Measurements from ENCODE around the gene SLC35F4.

SLC35F4 gene

GRCh38 chr14:57582746-57583145, 283.1 kb downstream of the SLC35F4 start:
- Histone ChIP-seq H3K4me2 (ENCODE audit: low read depth, low read length, poor library complexity, severe bottlenecking) (no peak overlapping the region), H3K36me3 (ENCODE audit: insufficient read depth, low read length) (no peaks in the 10 kb centered on the region), H3K4me1 (ENCODE audit: insufficient read depth, low read length, poor library complexity, severe bottlenecking) (no peaks in the 10 kb centered on the region), H3K9me2 (replicated peaks; ENCODE audit: low read depth, low read length) (no peaks in the 10 kb centered on the region), H3K4me3 (ENCODE audit: low read length, poor library complexity, severe bottlenecking) (no peak overlapping the region), H3K79me2 (ENCODE audit: insufficient read depth, low read length) (no peaks in the 10 kb centered on the region), H3K27me3 (ENCODE audit: insufficient read depth, low read length, poor library complexity, severe bottlenecking) (no peaks in the 10 kb centered on the region), H2AFZ (ENCODE audit: low read length) (no peak overlapping the region), H3K9me3 (ENCODE audit: insufficient read depth, low read depth, low read length) (no peaks in the 10 kb centered on the region), H4K20me1 (ENCODE audit: insufficient read depth, low read length, poor library complexity, severe bottlenecking) (no peaks in the 10 kb centered on the region), H3F3A (ENCODE audit: low read depth) (no peaks in the 10 kb centered on the region), H3K9ac (ENCODE audit: low read depth, low read length, poor library complexity, severe bottlenecking) (no peak overlapping the region)
- TF ChIP-seq, protein P1, sequence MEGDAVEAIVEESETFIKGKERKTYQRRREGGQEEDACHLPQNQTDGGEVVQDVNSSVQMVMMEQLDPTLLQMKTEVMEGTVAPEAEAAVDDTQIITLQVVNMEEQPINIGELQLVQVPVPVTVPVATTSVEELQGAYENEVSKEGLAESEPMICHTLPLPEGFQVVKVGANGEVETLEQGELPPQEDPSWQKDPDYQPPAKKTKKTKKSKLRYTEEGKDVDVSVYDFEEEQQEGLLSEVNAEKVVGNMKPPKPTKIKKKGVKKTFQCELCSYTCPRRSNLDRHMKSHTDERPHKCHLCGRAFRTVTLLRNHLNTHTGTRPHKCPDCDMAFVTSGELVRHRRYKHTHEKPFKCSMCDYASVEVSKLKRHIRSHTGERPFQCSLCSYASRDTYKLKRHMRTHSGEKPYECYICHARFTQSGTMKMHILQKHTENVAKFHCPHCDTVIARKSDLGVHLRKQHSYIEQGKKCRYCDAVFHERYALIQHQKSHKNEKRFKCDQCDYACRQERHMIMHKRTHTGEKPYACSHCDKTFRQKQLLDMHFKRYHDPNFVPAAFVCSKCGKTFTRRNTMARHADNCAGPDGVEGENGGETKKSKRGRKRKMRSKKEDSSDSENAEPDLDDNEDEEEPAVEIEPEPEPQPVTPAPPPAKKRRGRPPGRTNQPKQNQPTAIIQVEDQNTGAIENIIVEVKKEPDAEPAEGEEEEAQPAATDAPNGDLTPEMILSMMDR (conservative IDR thresholded peaks at IDR 0.05; ENCODE audit: low read length), result no peak
- no peak for TF ChIP-seq EZH2phosphoT487 (IDR thresholded peaks at IDR 0.05; ENCODE audit: borderline replicate concordance)

GRCh38 chr14:57578801-57579200, 287.1 kb downstream of the SLC35F4 start:
- Histone ChIP-seq H3K4me1 (ENCODE audit: insufficient read depth, low read length, poor library complexity, severe bottlenecking) (no peaks in the 10 kb centered on the region), H3F3A (ENCODE audit: low read depth) (no peaks in the 10 kb centered on the region), H3K4me3 (ENCODE audit: low read length, poor library complexity, severe bottlenecking) (no peak overlapping the region), H3K9me2 (replicated peaks; ENCODE audit: low read depth, low read length) (no peaks in the 10 kb centered on the region), H3K9me3 (ENCODE audit: insufficient read depth, low read depth, low read length) (no peaks in the 10 kb centered on the region), H3K9ac (ENCODE audit: low read depth, low read length, poor library complexity, severe bottlenecking) (no peak overlapping the region), H3K79me2 (ENCODE audit: insufficient read depth, low read length) (no peaks in the 10 kb centered on the region), H4K20me1 (ENCODE audit: insufficient read depth, low read length, poor library complexity, severe bottlenecking) (no peaks in the 10 kb centered on the region), H3K27me3 (ENCODE audit: insufficient read depth, low read length, poor library complexity, severe bottlenecking) (no peaks in the 10 kb centered on the region), H3K36me3 (ENCODE audit: insufficient read depth, low read length) (no peaks in the 10 kb centered on the region), H3K4me2 (ENCODE audit: low read depth, low read length, poor library complexity, severe bottlenecking) (no peak overlapping the region), H2AFZ (ENCODE audit: low read length) (no peak overlapping the region)
- TF ChIP-seq, protein P1 (conservative IDR thresholded peaks at IDR 0.05; ENCODE audit: low read length), result no peak
- no peak for TF ChIP-seq EZH2phosphoT487 (IDR thresholded peaks at IDR 0.05; ENCODE audit: borderline replicate concordance)

- Histone ChIP-seq H3K79me2 (ENCODE audit: insufficient read depth, low read length) (no peaks in the 10 kb centered on the region), H3K9ac (ENCODE audit: low read depth, low read length, poor library complexity, severe bottlenecking) (no peak overlapping the region), H3K4me3 (ENCODE audit: low read length, poor library complexity, severe bottlenecking) (no peak overlapping the region), H3K27me3 (ENCODE audit: insufficient read depth, low read length, poor library complexity, severe bottlenecking) (no peaks in the 10 kb centered on the region), H3K9me2 (replicated peaks; ENCODE audit: low read depth, low read length) (no peaks in the 10 kb centered on the region), H3K4me2 (ENCODE audit: low read depth, low read length, poor library complexity, severe bottlenecking) (no peak overlapping the region), H3F3A (ENCODE audit: low read depth) (no peaks in the 10 kb centered on the region), H3K36me3 (ENCODE audit: insufficient read depth, low read length) (no peaks in the 10 kb centered on the region), H3K9me3 (ENCODE audit: insufficient read depth, low read depth, low read length) (no peaks in the 10 kb centered on the region), H3K4me1 (ENCODE audit: insufficient read depth, low read length, poor library complexity, severe bottlenecking) (no peaks in the 10 kb centered on the region), H2AFZ (ENCODE audit: low read length) (no peak overlapping the region), H4K20me1 (ENCODE audit: insufficient read depth, low read length, poor library complexity, severe bottlenecking) (no peaks in the 10 kb centered on the region)
- TF ChIP-seq, protein P1 (conservative IDR thresholded peaks at IDR 0.05; ENCODE audit: low read length), result no peak
- no peak for TF ChIP-seq EZH2phosphoT487 (IDR thresholded peaks at IDR 0.05; ENCODE audit: borderline replicate concordance)
Measured at GRCh38 chr14:57576498-57576897, 289.4 kb downstream of the SLC35F4 start.
